GM12875 (cell line): Measurements from ENCODE around the gene RXFP4.
"Not testable (repeated sequence)": the region's sequence is repeated elsewhere in the genome, so short reads cannot be mapped to it uniquely, and the experiment has no call there.

ENCODE experiments used
- H3K4me3 ChIP-seq: one replicate; pipeline ENCODE4 v1.5.1; 2011; ENCODE audit warnings: low read depth, low read length, control low read depth
- TF ChIP-seq, protein P1 (sequence below): IDR thresholded peaks from 2 replicates; pipeline ENCODE4 v1.5.1; 2011; ENCODE audit warnings: low read depth, mild to moderate bottlenecking, control low read depth, inconsistent platforms, low read length, moderate library complexity, borderline replicate concordance; ENCODE audit not compliant: insufficient read depth

RXFP4 gene

DNA sequence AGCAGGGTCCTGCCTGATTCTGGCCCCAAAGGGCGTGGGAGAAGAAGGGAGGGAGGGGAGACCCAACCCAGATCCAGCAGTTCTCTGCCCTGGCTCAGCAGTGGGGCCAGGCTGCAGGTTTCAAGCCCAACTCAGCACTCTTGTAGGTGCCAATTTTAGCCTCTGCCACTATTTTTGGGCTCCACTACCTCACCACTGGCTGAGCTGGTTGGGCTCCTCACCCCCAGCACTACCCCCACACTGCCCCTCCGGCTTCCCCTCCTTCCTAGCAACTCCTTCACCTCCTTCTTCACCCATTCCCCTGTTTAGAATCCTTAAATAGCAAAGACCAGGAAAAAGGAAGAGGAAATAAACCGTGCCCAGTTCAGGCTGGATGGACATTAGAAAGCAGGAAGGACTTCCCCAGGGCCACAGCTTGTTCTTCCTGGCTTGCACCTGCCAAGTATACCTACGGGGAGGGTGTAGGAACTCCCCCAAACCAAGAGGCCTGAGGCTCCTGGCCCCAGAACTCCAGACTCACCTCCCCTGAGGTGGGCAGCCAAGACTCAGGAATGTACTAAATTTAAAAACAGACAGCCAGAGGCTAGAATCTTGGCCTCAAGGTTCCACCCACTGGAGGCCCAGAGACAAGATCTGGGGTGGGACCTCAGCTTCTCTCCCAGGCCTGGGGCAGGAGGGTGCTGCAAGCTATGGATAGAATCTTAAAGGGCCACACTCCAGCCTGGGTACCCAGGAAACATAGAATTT lies 38.3 kb downstream of the RXFP4 start:
- H3K4me3 ChIP-seq = peak overlapping the region; percentile 96
- TF ChIP-seq, protein P1, sequence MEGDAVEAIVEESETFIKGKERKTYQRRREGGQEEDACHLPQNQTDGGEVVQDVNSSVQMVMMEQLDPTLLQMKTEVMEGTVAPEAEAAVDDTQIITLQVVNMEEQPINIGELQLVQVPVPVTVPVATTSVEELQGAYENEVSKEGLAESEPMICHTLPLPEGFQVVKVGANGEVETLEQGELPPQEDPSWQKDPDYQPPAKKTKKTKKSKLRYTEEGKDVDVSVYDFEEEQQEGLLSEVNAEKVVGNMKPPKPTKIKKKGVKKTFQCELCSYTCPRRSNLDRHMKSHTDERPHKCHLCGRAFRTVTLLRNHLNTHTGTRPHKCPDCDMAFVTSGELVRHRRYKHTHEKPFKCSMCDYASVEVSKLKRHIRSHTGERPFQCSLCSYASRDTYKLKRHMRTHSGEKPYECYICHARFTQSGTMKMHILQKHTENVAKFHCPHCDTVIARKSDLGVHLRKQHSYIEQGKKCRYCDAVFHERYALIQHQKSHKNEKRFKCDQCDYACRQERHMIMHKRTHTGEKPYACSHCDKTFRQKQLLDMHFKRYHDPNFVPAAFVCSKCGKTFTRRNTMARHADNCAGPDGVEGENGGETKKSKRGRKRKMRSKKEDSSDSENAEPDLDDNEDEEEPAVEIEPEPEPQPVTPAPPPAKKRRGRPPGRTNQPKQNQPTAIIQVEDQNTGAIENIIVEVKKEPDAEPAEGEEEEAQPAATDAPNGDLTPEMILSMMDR = no peak

- TF ChIP-seq, protein P1 = no peak
- H3K4me3 ChIP-seq = peak overlapping the region; percentile 18
Measured at GRCh38 chr1:155981266-155982088, 40.0 kb downstream of the RXFP4 start.

GRCh38 chr1:155982106-155982505 lies 40.7 kb downstream of the RXFP4 start:
- TF ChIP-seq, protein P1 = no peak
- H3K4me3 ChIP-seq = no peak overlapping the region

GRCh38 chr1:155983191-155984024 lies 42.0 kb downstream of the RXFP4 start:
- TF ChIP-seq, protein P1 = 0 out of 2 replicates have a peak, but pooled peaks have one; percentile 21
- no peak overlapping the region for H3K4me3 ChIP-seq

- no peak overlapping the region for H3K4me3 ChIP-seq
- TF ChIP-seq, protein P1 = no peak
Measured at GRCh38 chr1:155984341-155984740, 42.9 kb downstream of the RXFP4 start.

GRCh38 chr1:155984903-155985645 lies 43.6 kb downstream of the RXFP4 start:
- not testable (repeated sequence) for H3K4me3 ChIP-seq
